NAMALWA (cell line): ENCODE data around the gene RAD51B.

Experiments used
- DNase-seq: peaks from one replicate; pipeline ENCODE4 v3.0.0-alpha.2; 2015; ENCODE audit warnings: low spot score

RAD51B gene

DNA sequence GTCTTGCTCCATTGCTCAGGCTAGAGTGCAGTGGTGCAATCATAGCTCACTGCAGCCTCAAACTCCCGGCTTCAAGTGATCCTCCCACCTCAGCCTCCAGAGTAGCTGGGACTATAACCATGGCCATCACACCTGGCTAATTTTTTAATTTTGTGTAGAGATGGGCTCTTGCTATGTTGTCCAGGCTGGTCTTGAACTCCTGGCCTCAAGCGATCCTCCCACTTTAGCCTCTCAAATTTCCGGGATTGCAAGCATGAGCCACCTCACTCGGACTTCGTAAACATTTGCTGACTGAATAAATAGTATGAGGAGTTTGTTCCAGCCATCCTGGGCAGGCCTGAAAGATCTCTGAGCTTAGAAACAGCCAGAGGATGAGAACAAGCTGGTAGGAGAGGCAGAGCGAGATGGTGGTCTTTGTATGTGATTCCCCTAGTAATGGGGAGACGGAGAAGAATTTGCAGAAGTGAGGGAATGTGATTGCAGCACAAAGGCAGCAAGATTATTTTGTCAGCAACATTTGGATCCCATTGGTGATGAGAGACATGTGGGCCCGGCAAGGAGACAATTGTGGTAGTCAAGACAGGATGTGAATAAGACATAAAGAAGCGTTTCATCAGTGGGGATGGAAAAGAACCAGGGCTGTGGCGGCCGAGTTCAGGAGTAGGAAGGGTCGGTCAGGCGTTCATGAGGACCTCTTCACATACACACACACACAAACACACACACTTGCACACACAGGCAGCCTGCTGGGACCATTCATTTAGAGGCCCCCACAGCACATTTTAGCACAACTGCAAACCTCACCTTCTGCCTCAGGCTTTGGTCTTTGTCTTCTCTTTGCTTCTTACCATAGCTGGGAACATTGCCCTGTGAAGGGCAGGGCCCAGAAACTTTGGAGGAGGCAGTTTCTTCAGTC, 817.8 kb downstream of the RAD51B start:
- no peak for DNase-seq

DNA sequence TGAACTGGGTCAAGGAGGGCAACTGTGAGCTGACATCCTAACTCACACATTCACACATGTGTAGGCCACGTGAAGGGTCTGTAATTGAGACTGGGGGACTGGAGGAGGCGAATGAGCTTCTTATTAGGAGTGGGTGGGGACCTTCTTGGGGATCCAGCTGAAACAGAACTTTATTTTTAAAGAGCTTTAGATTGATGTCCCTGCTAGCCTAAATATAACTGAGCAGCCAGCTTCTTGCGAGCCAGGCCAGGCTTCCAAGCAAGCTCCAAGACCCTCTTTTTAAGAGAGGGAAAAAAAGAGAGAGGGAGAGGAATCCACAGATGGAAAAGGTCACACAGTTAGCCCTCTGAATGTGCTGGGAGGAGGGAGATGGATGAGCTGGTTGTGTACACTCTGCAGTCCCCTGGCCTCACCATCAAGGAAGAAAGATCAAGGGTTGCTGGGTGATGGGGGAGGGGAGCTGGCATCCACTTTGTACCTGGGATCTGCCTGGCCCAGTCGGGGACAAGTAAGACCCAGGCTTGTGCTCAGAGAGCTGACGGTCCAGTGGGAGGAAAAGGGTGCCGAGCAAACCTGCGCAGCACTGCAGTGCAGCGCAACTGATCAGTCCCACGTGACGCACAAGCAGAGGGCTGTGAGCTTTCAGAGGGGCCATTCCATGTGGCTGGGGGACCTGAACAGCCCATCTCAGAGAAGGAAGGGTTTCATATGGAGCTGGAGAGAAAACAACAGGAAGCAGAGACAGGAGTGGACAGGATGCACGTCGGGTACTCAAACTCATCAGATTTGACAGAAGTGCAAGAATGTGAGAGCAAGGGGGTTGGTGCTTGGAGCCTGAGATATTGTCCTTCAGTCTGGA, 818.8 kb downstream of the RAD51B start:
- no peak for DNase-seq

DNA sequence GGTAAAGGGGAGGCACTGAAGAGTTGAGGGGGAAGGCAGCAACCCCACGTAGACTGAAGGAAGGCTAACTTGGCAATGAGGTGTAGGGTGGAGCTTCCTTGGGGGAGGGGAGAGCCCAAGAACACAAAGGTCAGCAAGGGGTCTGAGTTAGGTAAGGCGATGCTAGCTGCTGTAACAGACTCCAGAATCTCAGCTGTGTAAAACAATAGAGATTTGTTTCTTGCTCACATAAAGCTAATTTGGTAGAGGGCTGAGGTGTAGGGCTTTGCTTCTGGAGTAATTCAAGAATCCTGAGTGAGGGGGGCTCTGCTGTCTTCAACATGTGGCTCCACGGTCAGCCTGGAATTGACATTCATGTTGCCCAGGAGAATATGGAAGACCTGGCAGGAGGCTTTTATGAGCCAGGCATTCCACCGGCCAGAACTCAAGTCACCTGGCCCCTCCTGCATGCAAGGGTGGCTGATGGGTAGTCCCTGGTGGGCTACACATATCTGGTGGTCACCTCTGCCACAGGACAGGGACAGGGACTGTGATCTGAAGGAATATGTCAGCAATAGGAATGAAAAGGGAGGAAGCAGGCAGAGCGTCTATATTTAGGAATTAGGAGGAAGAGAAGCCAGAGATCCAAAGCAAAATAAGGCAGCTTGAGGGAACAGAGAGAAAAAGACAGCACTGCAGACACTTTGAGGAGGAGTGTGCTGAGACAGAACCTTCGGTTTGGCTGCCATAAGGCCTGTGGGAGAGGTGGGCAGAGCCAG, 819.6 kb downstream of the RAD51B start:
- no peak for DNase-seq

DNA sequence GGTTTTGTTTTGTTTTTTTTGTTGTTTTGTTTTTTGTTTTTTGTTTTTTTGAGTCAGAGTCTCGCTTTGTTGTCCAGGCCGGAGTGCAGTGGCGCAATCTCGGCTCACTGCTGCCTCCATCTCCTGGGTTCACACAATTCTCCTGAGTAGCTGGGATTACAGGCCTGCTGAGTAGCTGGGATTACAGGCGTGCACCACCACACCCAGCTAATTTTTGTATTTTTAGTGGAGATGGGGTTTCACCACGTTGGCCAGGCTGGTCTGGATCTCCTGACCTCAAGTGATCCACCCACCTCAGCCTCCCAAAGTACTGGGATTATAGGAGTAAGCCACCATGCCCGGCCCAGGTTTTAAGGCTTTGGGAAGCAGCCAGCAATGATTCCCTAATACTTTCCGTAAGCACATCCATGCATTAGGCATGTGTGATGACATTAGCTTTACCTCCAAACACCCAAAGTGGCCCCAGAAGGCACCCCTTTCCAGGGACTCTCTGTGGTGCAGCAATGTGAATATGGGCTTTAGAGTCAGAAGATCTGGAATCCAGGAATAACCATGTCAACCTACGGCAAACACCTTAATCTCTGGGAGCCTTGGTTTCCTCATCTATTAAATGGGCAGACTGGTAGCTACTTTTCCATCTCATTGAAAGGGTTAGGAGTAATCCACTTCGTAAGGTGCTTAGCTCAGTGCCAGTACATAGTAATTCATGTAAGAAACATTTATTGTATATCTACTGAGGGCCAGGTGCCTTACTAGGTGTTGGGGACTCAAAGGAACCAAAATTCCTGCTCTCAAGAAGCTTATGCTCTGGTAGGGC, 820.4 kb downstream of the RAD51B start:
- DNase-seq: no peak

DNA sequence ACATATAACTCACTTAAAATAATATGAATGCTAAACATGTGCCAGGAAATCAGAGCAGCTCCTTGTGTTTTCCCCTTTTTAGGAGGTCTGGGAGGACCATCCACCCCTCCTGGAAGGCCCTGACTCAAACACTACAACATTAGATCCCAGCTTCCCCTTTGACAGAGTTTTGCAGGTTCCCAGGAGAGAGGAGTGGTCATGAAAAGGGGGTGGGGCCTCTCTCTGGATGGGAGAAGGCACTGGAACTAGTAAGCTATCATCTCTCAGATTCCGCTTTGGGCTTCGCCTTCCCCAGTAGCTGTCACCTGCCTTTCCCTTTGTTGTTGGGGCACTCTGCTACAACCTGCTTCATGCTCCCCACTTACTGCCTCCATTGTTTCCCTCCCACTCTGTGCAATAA, 824.1 kb downstream of the RAD51B start:
- DNase-seq: no peak

DNA sequence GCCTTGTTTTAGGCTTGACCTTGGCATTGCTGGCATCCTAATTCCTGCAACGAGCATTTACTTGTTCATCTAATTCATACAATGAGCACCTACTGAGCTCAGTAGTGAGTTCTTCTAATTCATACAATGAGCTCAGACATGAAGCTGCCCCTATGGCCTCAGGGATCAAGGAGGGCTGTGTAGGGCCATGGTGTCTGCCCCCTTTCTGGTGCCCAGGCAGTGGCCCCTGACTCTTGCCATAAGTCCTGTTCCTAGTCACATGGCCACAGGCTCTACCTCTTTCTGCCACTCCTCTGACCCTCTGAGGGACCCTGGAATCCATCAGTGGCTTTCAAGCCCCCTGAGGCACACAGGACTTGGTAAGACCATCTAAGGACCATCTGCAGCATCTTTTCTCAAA, 824.5 kb downstream of the RAD51B start:
- DNase-seq: no peak

DNA sequence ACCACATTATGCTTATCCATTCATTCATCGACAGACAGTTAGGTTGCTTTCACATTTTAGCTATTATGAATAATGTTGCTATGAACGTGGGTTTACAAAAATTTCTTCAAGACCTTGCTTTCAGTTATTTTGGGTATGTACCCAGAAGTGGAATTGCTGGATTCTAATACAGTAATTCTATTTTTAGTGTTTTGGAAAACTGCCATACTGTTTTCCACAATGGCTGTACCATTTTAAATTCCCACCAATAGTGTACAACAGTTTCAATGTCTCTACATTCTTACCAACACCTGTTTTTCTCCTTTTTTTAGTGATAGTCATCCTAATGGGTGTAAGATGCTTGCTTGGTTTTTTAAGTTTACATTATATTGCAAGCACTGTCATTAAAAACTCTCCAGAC, 825.8 kb downstream of the RAD51B start:
- no peak for DNase-seq

DNA sequence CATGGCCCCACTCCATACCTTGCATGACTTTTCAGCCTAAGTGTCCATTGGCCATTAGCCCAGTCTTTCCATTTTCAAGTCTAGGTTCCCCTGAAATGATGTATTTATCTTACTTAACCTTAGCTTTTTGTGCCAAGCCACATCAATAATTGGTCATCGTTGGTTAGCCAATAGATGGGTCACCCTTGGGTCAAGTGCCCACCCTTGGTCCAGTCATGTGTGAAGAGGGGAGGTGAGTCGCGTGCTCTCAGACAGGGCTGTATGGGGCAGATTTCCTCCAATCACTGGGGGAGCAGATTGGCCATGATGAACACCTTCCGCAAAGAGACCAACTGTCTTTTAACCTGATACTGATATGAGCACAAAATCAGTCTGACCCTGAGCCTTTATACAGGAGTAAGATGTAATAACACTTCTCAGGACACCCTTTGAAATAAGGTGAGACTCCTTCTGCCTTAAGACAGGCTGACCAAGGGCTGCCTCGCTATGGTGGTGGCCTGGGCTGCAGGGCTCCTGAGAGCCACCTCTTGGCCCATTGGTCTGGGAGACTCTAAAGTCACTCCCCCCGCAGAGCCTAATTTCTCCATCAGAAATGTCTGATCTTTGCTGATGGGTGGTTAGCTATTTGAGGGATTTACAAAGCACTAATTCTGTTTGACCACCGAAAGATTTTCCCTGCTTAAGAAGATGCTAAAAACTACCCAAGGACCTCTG, 830.1 kb downstream of the RAD51B start:
- no peak for DNase-seq

DNA sequence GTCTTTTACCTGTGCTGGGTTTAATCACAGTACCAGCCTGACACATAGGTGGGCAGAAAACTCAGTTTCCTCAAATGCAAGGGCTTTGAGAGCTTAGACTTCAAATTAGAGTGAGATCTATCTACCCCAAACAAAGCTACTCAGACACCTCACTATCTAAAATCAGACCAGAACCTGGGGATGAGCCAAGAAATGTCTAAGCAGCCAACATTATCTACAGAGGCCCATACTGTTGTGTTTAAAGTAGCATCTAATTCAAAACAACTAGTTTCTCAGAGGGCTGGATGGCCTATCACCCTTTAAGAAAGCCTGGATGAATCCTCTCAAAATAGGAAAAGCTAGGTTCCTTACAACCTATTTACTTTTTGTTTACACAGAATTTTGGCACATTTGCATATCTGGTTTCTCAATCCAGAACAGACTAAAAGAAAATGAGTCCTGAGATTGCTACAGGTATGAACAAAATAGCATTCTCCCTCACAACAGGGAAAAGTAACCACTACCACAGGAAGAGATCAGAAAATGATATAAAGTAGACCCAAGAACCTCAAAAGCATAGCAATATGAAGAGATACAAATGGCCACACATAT, 830.9 kb downstream of the RAD51B start:
- DNase-seq: no peak

DNA sequence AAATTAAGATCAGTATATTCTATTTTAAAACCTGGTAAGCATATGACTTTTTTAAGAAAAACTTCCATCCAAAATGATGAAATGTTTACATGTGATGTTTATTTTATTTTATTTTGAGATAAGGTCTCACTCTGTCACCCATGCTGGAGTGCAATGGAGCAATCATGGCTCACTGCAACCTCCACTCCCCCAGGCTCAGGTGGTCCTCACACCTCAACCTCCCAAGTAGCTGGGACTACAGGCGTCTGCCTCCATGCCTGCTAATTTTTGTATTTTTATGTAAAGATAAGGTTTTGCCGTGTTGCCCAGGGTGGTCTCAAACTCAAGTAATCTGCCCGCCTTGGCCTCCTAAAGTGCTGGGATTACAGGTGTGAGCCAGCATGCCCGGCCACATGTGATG, 831.5 kb downstream of the RAD51B start:
- no peak for DNase-seq

DNA sequence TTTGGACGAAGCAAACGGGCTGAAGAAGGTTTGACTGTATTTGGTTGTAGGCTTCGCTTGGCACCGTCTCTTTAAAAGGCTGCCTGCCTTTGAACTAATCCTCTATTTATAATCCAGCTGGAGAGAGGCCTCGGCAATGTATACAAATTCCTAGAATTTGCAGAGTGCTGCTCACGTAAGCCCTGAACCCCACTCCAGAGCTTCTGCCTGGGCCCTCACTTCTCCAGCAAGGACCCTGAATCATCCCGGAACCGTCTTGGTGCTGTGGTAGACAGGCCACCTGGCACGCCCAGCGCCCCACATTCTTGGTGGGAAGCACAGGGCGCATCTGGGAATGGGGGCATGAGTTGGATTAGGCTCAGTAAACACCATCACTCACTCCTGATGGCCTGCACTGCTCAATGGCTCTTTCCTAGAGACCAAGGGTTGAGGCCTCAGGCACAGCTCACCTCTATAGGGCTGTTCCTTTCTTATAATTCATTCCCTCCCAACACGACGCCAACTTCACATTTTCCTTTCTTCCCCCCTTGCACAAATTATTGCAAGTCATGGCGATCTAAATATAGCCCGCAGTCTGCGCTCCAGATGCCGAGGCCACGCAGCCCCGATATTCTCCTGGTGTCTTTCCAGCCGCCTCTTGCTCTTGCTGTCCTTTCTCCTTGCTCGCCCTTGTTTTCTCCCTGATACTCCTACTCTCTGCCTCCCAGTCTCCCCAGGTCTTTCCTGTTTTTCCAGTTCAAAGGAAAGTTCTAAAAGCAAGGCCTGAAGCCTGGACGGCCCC, 832.3 kb downstream of the RAD51B start:
- DNase-seq: no peak

DNA sequence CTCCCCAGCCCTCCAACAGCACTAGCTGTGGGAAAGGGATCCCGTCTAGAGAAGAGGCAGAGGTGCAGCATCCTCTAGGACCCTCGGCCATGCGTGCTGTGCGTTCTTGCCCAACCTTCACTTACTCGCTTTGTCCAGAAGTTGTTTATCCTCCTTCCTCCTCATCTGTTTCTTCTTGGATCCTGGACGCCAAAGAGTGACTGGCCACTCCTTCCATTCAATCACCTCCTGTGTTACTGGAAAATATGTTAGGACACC, 832.8 kb downstream of the RAD51B start:
- DNase-seq: no peak

DNA sequence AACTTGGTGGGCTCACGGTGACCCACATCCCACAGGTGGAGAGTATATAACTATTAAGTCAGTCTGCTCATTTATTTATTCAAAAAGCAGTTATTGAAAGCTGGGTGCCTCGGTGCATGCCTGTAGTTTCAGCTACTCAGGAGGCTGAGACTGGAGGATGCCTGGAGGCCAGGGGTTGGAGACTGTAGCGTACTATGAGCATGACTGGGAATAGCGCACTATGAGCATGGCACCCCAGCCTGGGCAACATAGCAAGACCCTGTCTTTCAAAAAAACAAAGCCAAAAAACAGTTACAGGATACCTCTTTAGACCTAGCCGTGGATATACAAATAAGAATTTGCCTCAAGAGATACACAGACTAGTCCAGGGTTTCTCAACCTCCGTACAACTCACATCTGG, 833.5 kb downstream of the RAD51B start:
- no peak for DNase-seq

DNA sequence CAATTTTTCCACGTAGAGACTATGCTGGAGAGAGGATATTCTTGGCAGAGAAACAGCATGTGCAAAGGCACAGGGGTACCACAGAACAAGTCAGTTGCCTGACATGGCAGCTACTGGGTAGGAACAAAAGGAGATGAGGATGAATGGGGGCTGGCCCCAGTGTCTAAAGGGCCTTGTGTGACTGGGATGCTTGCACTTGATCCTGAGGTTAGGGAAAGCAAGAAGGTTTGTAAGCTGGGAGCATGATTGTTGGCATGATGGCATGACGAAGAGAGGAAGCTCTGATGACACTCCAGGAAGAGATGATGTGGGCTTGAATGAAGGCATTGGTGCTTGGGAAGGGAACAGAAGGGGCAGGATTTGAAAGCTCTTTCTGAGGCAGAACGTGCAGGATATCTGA, 834.2 kb downstream of the RAD51B start:
- no peak for DNase-seq

DNA sequence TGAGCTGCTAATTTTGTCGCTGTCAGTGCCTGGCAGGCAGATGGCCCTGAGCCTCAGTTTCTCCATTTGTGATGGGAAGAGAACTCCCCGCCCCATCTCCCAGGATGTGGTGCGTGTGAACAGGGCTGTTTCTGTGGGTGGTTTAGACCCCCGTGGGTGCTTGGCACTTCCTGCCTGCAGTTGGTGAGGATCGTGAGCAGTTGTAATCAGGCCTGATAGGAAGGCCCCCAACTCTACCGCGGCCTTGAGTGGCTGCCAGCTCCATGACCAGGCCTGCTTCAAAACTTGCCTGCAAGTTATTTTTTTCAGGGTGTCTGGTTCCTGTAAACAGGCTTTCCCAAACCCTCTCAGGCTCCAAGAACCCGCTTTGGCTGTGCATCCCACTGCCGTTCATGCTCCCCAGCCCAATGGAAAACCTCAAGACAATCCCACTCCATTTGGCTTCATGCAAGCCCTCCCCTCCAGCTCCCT, 834.9 kb downstream of the RAD51B start:
- DNase-seq: no peak

DNA sequence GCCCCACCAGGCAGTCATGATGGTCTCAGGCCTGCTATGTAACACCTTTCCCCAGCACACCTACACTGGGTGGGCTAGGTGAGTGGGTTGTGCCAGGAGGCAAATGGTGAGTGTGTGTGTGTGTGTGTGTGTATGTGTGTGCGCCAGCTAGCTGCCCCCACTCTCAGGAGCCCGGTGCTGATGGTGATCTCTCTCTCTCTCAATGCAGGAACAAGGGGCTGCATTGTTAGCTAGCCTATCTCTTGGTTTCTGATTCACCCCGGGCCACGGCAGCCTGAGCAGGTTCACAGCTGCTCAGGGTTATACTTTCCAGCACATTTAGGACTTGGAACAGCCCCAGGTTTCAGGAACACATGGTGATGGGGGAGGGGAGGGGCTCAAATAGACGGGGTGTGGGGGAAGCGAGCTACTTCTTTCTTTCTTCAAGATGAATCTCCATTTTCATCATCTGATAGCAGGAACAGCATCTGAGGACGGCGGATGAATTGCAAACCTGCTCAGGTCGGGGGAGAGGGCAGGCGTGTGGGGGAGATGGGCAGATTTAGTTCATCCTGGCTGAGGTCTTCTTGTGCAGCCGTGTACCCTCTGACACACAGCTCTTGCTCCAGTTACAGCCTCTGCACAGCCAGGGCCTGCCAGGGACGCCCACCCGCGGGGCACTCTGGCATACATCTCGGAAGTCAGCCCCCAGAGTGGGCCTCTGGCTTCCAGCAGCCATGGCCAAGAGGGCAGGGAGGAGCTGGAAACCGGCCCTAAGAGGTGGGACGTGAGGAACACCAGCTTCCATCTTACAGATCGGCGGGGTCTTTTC, 835.6 kb downstream of the RAD51B start:
- no peak for DNase-seq

DNA sequence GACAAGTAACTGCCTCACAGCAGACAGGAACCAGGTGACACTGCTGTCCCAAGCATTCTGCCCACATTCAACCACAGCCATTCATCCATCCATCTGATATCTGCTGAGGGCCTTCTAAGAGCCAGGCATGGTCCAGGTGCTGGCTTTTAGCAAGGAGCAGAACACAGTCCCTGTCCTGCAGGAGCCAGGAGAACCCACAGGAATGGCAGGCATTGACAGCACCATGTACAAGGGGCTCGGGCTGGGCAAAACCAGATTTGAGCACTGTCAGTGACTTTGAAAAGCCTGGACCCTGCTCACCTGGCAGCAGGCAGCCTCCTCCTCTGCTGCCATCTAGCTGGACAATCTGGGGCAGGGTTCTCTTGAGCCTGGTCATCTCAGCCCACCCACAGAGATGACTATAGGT, 836.3 kb downstream of the RAD51B start:
- DNase-seq: no peak

DNA sequence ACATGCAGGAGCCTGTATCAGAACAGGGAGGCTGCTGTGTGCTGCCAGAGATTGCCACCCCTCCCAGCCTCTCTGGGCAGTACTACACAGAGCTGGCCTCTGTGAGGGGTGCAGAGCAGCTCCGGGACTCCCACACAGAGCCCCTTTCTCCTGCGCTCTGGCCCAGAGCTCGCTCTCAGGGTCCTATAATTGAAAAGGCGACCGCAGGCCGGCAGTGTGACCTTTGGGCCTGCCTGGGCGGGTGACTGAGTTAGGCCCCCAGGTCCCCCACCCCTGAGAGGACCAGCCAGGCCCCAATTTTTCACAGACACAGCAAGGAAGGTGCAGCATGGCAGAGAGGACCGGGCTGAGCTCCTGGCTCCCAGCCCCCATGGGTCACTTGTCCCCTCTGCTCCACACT, 836.9 kb downstream of the RAD51B start:
- no peak for DNase-seq
